Measurements from ENCODE around the gene SEC14L2. TPM values are rescaled to one million over a fixed set of nuclear protein-coding genes. Genes with fewer than 3 reads are reported as not detected.

The SEC14L2 gene
- total RNA-seq, 4 donors from 2014 or later = 7.8 to 45.9 (median 23.1) TPM; not detected in 1

DNA sequence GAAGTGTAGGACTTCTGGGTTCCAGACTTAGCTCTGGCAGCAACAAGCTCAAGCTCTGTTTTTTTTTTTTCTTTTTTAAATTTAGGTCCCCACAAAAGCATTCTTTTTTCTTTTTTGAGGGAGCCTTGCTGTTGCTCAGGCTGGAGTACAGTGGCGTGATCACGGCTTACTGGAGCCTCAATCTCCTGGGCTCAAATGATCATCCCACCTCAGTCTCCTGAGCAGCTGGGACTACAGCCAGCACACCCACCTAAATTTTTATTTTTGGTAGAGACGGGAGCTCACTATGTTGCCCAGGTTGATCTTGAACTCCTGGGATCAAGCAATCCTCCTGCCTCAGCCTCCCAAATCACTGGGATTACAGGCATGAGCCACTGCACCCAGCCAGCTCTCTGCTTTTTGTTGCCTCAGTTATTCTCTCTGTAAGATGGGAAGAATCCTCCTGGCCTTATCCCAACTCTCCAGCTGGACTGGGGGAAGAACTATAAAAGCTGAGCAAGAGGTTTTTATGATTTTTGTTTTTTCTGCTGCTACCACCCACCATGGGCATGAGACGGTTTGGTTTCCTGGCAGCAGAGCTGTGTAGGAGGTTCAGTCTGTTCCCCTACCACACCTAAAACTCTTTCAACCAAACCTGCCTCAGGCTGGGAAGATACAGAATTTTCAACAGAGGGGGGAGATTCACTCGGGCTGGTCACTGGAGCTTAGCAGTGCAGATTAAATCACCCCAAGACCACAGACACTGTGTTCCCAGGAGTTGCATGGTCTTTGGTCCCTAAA lies 17.1 kb downstream of the SEC14L2 start:
- Histone ChIP-seq H3K9me3 (no peaks in the 10 kb centered on the region), H3K4me1 (no peaks in the 10 kb centered on the region), H3K4me3 (no peak overlapping the region), H3K27ac (no peak overlapping the region), H3K27me3 (no peaks in the 10 kb centered on the region), H3K36me3 (no peaks in the 10 kb centered on the region)
- intact Hi-C loops (cut with DNase I; ENCODE audit: low total_unique reads) = no loop called here
- DNase-seq = no peak
- TF ChIP-seq POLR2A (IDR thresholded peaks at IDR 0.05) = no peak
- TF ChIP-seq, protein P1, sequence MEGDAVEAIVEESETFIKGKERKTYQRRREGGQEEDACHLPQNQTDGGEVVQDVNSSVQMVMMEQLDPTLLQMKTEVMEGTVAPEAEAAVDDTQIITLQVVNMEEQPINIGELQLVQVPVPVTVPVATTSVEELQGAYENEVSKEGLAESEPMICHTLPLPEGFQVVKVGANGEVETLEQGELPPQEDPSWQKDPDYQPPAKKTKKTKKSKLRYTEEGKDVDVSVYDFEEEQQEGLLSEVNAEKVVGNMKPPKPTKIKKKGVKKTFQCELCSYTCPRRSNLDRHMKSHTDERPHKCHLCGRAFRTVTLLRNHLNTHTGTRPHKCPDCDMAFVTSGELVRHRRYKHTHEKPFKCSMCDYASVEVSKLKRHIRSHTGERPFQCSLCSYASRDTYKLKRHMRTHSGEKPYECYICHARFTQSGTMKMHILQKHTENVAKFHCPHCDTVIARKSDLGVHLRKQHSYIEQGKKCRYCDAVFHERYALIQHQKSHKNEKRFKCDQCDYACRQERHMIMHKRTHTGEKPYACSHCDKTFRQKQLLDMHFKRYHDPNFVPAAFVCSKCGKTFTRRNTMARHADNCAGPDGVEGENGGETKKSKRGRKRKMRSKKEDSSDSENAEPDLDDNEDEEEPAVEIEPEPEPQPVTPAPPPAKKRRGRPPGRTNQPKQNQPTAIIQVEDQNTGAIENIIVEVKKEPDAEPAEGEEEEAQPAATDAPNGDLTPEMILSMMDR (IDR thresholded peaks at IDR 0.05) = no peak

DNA sequence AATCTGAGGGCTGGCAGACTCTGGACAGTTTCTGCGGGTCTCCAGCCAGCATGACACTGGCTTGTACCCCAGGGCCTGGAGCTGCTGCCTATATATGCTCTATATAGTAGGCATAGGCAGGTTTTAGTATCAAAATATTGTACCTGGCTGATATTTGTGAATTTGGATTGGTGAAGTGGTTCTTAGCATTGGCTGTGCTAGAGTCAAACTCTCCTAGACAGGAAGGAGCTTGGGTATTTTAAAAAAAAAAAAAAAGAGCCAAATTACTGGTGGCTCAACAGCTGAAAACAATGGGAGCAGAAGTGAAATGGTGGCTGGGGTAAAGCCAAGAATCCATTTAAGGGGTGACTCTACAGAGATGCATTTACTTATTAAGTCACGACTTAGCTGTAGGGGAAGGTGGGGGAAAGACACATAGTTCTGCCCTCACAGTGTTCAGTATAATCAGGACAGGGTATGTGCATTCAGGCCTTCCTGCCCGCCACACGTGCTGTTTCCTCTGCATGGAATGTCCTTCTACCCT lies 17.8 kb downstream of the SEC14L2 start:
- no peak for DNase-seq
- Histone ChIP-seq H3K4me1 (no peaks in the 10 kb centered on the region), H3K27me3 (no peaks in the 10 kb centered on the region), H3K4me3 (no peak overlapping the region), H3K36me3 (no peaks in the 10 kb centered on the region), H3K27ac (no peak overlapping the region), H3K9me3 (no peaks in the 10 kb centered on the region)
- TF ChIP-seq POLR2A (IDR thresholded peaks at IDR 0.05) = no peak
- TF ChIP-seq, protein P1 (IDR thresholded peaks at IDR 0.05) = no peak
- intact Hi-C loops (cut with DNase I; ENCODE audit: low total_unique reads) = no loop called here

DNA sequence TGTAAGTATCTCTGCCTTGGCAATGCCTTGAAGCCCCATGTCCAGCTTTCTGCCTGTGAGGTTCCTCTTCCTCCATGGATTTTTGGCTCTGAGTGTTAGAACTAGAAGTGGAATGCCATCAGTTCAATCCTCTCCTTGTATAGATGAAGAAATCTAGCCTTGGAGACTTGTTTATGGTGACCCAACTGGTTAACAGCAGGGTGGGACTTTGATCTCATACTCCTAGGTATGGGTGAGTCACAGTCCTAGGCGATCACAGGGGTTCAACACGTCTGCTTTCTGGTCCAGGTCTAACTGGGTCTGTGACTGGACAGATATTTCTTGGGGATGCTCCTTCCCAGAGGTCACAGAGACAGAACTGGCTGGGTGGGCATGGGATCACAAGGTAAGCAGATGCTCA lies 19.6 kb downstream of the SEC14L2 start:
- no peaks in the 10 kb centered on the region for H3K9me3 ChIP-seq
- intact Hi-C loops (cut with DNase I; ENCODE audit: low total_unique reads) = no loop called here
- H3K27me3 ChIP-seq = no peaks in the 10 kb centered on the region
- H3K4me3 ChIP-seq = no peak overlapping the region
- H3K4me1 ChIP-seq = no peaks in the 10 kb centered on the region
- TF ChIP-seq POLR2A (IDR thresholded peaks at IDR 0.05) = no peak
- TF ChIP-seq, protein P1 (IDR thresholded peaks at IDR 0.05) = no peak
- no peak for DNase-seq
- no peaks in the 10 kb centered on the region for H3K36me3 ChIP-seq
- no peak overlapping the region for H3K27ac ChIP-seq

DNA sequence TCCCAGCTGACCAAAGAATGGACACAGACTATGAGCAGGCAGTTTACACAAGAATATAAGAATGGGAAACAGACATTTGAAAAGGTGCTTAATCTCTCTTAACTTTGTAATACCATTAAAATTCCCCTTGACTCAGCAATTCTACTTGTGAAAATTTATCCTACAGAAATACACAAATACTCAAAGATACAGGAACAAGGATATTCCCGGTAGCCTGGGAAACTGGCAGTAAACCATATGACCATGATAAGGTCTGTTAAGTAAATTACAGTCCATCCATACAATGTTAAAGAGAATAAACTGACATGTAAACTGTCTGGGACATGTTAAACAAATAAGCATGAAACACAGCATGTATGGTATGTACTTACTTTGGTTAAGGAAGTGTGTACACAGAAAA lies 20.0 kb downstream of the SEC14L2 start:
- Histone ChIP-seq H3K9me3 (no peaks in the 10 kb centered on the region), H3K4me3 (no peak overlapping the region), H3K4me1 (peaks cover 0 to 1% of the 10 kb centered on the region in 2 donors), H3K27ac (no peak overlapping the region), H3K36me3 (no peaks in the 10 kb centered on the region), H3K27me3 (no peaks in the 10 kb centered on the region)
- TF ChIP-seq POLR2A (IDR thresholded peaks at IDR 0.05) = no peak
- TF ChIP-seq, protein P1 (IDR thresholded peaks at IDR 0.05) = no peak
- intact Hi-C loops (cut with DNase I; ENCODE audit: low total_unique reads) = no loop called here
- no peak for DNase-seq

DNA sequence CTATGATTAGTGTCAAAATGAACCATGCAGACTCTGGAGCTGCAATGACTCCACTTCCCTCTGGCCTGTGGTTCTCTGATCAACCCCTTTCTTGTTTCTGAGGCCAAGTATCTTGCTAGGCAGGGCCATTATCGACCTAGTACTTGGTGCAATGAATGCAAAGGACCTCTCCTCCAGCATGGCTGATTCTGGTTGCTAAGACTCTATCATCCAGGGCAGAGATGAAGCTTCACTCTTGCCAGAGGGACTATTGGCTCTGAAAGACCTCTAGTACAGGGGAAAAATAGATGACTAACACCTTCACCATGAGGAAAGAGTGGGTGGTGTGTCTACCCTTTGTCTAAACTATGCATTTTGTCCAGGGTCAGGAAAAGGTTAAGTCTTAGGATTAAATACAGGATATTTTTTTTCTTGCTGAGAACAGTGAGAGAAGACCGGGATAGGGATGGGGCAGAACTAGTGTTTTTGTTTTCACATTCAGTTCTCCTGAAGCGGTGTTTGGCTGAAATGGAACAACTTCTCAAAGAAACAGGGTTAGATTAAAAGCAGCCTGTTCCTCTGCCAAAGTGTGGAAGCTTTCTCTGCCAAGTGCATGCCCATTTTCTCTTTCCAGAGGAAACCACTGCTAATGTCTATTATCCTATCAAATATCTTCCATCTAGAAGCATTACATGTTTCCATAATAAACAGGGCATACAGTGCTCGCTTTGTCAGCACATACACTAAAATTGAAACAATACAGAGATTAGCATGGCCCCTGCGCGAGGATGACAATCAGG lies 23.7 kb downstream of the SEC14L2 start:
- no peaks in the 10 kb centered on the region for H3K9me3 ChIP-seq
- peaks cover 0 to 21% of the 10 kb centered on the region in 2 donors for H3K4me1 ChIP-seq
- no peak overlapping the region for H3K4me3 ChIP-seq
- H3K36me3 ChIP-seq = no peaks in the 10 kb centered on the region
- H3K27ac ChIP-seq = no peak overlapping the region
- H3K27me3 ChIP-seq = no peaks in the 10 kb centered on the region
- TF ChIP-seq, protein P1 (IDR thresholded peaks at IDR 0.05) = no peak
- TF ChIP-seq POLR2A (IDR thresholded peaks at IDR 0.05) = no peak
- intact Hi-C loops (cut with DNase I; ENCODE audit: low total_unique reads) = no loop called here
- DNase-seq = no peak
